Measurements from ENCODE around the gene PAFAH1B2. TPM values are rescaled to one million over a fixed set of nuclear protein-coding genes. Genes with fewer than 3 reads are reported as not detected.

Gene PAFAH1B2
- total RNA-seq, 2 donors from 2014 or later: 114 to 115 TPM

DNA sequence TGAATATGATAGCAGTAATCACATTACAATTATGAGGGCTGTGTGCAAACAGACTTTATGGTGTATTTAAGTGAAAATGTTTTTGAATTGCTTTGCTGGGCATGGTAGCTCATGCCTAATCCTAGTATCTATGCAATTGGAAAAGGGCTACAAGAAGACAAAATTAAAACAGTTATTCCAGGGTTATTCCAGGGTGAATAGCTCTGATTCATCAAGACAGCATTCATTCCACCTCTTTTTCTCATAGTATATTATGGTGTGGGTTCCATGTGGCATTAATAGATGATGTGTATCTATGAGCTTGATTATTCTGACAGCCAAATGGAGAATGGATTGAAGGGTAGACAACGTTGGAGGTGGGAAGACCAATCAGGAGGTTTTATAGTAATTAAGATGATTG is 22.4 kb downstream of the PAFAH1B2 start:
- no peak for DNase-seq
- Histone ChIP-seq H3K4me3 (ENCODE audit: low read length) (no peak overlapping the region), H3K36me3 (ENCODE audit: control insufficient read depth, insufficient read depth, low read length) (peaks cover 88% of the 10 kb centered on the region), H3K4me1 (ENCODE audit: control insufficient read depth, insufficient read depth, low read length) (no peaks in the 10 kb centered on the region), H3K27me3 (ENCODE audit: control insufficient read depth, insufficient read depth, low read length, poor library complexity, severe bottlenecking) (no peaks in the 10 kb centered on the region), H3K9me3 (ENCODE audit: control insufficient read depth, low read length) (no peaks in the 10 kb centered on the region), H3K9ac (ENCODE audit: extremely low read depth, low read length, poor library complexity, severe bottlenecking) (no peak overlapping the region), H3K27ac (ENCODE audit: low read depth, low read length) (no peak overlapping the region)
- 91 to 100% methylated on average over 1 of the region's 1 CpG for WGBS, 2 experiments (ENCODE audit: insufficient coverage in 1 of 2, insufficient read length in 1 of 2)
- Mint-ChIP-seq H3K9me3 (no peaks in the 10 kb centered on the region), H3K4me1 (peaks cover 8% of the 10 kb centered on the region), H3K36me3 (ENCODE audit: low read depth) (peaks cover 70% of the 10 kb centered on the region), H3K27ac (no peak overlapping the region), H3K27me3 (ENCODE audit: insufficient read depth) (no peaks in the 10 kb centered on the region), H3K4me3 (no peak overlapping the region)
- TF ChIP-seq, protein P1, sequence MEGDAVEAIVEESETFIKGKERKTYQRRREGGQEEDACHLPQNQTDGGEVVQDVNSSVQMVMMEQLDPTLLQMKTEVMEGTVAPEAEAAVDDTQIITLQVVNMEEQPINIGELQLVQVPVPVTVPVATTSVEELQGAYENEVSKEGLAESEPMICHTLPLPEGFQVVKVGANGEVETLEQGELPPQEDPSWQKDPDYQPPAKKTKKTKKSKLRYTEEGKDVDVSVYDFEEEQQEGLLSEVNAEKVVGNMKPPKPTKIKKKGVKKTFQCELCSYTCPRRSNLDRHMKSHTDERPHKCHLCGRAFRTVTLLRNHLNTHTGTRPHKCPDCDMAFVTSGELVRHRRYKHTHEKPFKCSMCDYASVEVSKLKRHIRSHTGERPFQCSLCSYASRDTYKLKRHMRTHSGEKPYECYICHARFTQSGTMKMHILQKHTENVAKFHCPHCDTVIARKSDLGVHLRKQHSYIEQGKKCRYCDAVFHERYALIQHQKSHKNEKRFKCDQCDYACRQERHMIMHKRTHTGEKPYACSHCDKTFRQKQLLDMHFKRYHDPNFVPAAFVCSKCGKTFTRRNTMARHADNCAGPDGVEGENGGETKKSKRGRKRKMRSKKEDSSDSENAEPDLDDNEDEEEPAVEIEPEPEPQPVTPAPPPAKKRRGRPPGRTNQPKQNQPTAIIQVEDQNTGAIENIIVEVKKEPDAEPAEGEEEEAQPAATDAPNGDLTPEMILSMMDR (conservative IDR thresholded peaks at IDR 0.05): no peak

GRCh38 chr11:117169736-117170135 is 25.6 kb downstream of the PAFAH1B2 start:
- Histone ChIP-seq H3K27me3 (ENCODE audit: control insufficient read depth, insufficient read depth, low read length, poor library complexity, severe bottlenecking) (no peaks in the 10 kb centered on the region), H3K36me3 (ENCODE audit: control insufficient read depth, insufficient read depth, low read length) (peaks cover 82% of the 10 kb centered on the region), H3K27ac (ENCODE audit: low read depth, low read length) (no peak overlapping the region), H3K9me3 (ENCODE audit: control insufficient read depth, low read length) (no peaks in the 10 kb centered on the region), H3K4me3 (ENCODE audit: low read length) (no peak overlapping the region), H3K9ac (ENCODE audit: extremely low read depth, low read length, poor library complexity, severe bottlenecking) (no peak overlapping the region), H3K4me1 (ENCODE audit: control insufficient read depth, insufficient read depth, low read length) (peaks cover 4% of the 10 kb centered on the region)
- H3K4me1 Mint-ChIP-seq: peaks cover 25% of the 10 kb centered on the region
- no peaks in the 10 kb centered on the region for H3K9me3 Mint-ChIP-seq
- TF ChIP-seq, protein P1 (conservative IDR thresholded peaks at IDR 0.05): no peak
- H3K36me3 Mint-ChIP-seq (ENCODE audit: low read depth): peaks cover 43% of the 10 kb centered on the region
- H3K27ac Mint-ChIP-seq: no peak overlapping the region
- no peaks in the 10 kb centered on the region for H3K27me3 Mint-ChIP-seq (ENCODE audit: insufficient read depth)
- no peak overlapping the region for H3K4me3 Mint-ChIP-seq
- 82 to 96% methylated on average over 2 of the region's 2 CpGs for WGBS, 2 experiments (ENCODE audit: insufficient coverage in 1 of 2, insufficient read length in 1 of 2)
- no peak for DNase-seq

- peaks cover 25% of the 10 kb centered on the region for H3K4me1 Mint-ChIP-seq
- H3K4me3 Mint-ChIP-seq: no peak overlapping the region
- H3K9me3 Mint-ChIP-seq: no peaks in the 10 kb centered on the region
- Histone ChIP-seq H3K4me3 (ENCODE audit: low read length) (no peak overlapping the region), H3K4me1 (ENCODE audit: control insufficient read depth, insufficient read depth, low read length) (peaks cover 4% of the 10 kb centered on the region), H3K9me3 (ENCODE audit: control insufficient read depth, low read length) (no peaks in the 10 kb centered on the region), H3K27ac (ENCODE audit: low read depth, low read length) (no peak overlapping the region), H3K36me3 (ENCODE audit: control insufficient read depth, insufficient read depth, low read length) (peaks cover 80% of the 10 kb centered on the region), H3K27me3 (ENCODE audit: control insufficient read depth, insufficient read depth, low read length, poor library complexity, severe bottlenecking) (no peaks in the 10 kb centered on the region), H3K9ac (ENCODE audit: extremely low read depth, low read length, poor library complexity, severe bottlenecking) (no peak overlapping the region)
- WGBS, 2 experiments (ENCODE audit: insufficient coverage in 1 of 2, insufficient read length in 1 of 2): 91 to 93% methylated on average over 5 to 7 of the region's 9 CpGs
- TF ChIP-seq, protein P1 (conservative IDR thresholded peaks at IDR 0.05): no peak
- H3K27me3 Mint-ChIP-seq (ENCODE audit: insufficient read depth): no peaks in the 10 kb centered on the region
- DNase-seq: no peak
- no peak overlapping the region for H3K27ac Mint-ChIP-seq
- peaks cover 44% of the 10 kb centered on the region for H3K36me3 Mint-ChIP-seq (ENCODE audit: low read depth)
These were observed 26.1 kb downstream of the PAFAH1B2 start for GRCh38 chr11:117170210-117170609.

Data from endodermal cell (in vitro differentiated cells).